DOHH2 (cell line): ENCODE results near the gene UPF2.

ENCODE experiments used
- EZH2phosphoT487 ChIP-seq: fragments of 200-600 bp; sonication (generic); IDR thresholded peaks from 2 replicates; pipeline ENCODE4 v1.6.1; 2017; ENCODE audit warnings: borderline replicate concordance, mild to moderate bottlenecking, antibody characterized with exemption, low read length, moderate library complexity, mixed read lengths
- TF ChIP-seq, protein P1 (sequence below): fragments of 200-600 bp; sonication (generic); IDR thresholded peaks from one replicate; pipeline ENCODE4 v1.5.1; 2014; ENCODE audit warnings: antibody characterized with exemption, mild to moderate bottlenecking, low read depth, low read length; ENCODE audit not compliant: poor library complexity, severe bottlenecking

GRCh38 chr10:12067336-12067735, 24.7 kb upstream of the UPF2 start:
- TF ChIP-seq, protein P1, sequence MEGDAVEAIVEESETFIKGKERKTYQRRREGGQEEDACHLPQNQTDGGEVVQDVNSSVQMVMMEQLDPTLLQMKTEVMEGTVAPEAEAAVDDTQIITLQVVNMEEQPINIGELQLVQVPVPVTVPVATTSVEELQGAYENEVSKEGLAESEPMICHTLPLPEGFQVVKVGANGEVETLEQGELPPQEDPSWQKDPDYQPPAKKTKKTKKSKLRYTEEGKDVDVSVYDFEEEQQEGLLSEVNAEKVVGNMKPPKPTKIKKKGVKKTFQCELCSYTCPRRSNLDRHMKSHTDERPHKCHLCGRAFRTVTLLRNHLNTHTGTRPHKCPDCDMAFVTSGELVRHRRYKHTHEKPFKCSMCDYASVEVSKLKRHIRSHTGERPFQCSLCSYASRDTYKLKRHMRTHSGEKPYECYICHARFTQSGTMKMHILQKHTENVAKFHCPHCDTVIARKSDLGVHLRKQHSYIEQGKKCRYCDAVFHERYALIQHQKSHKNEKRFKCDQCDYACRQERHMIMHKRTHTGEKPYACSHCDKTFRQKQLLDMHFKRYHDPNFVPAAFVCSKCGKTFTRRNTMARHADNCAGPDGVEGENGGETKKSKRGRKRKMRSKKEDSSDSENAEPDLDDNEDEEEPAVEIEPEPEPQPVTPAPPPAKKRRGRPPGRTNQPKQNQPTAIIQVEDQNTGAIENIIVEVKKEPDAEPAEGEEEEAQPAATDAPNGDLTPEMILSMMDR, result no peak
- no peak for TF ChIP-seq EZH2phosphoT487
